ENCODE results near the gene LIME1. TPM values are rescaled to one million over a fixed set of nuclear protein-coding genes. Genes with fewer than 3 reads are reported as not detected.

The LIME1 gene
- total RNA-seq, 2 experiments from 2014 or later: 149 to 165 TPM

- H3K9me3 Mint-ChIP-seq: no peaks in the 10 kb centered on the region
- Histone ChIP-seq H3K4me1 (ENCODE audit: insufficient read depth, low read length) (peaks cover 8% of the 10 kb centered on the region), H3K27me3 (ENCODE audit: control insufficient read depth in 1 of 2, insufficient read depth in 2 of 2, low read length in 2 of 2) (no peaks in the 10 kb centered on the region), H3K4me3 (ENCODE audit: low read length) (no peak overlapping the region), H3K36me3 (ENCODE audit: insufficient read depth, low read length) (no peaks in the 10 kb centered on the region), H3K9me3 (ENCODE audit: control insufficient read depth in 1 of 2, insufficient read depth in 1 of 2, low read length in 2 of 2) (no peaks in the 10 kb centered on the region), H3K27ac (ENCODE audit: low read depth in 1 of 2, low read length in 2 of 2) (no peak overlapping the region)
- ChIA-PET CTCF (no interaction called here), POLR2A (no interaction called here)
- TF ChIP-seq CTCF (IDR thresholded peaks at IDR 0.05): no peak
- intact Hi-C loops (cut with DNase I, micrococcal nuclease): loop anchor here (1.0 to 10.0 kb wide), 5 partner anchors 75 to 337 kb away; partner anchors contain the start of genes ABHD16B (in 1 of the 2) and SAMD10 (in 1 of the 2)
- no peak overlapping the region for H3K4me3 Mint-ChIP-seq
- no peak overlapping the region for H3K27ac Mint-ChIP-seq
- no peaks in the 10 kb centered on the region for H3K36me3 Mint-ChIP-seq (ENCODE audit: low read depth)
- ATAC-seq (ENCODE audit: poor library complexity) (no peak), DNase-seq (no peak)
- H3K27me3 Mint-ChIP-seq: no peaks in the 10 kb centered on the region
- H3K4me1 Mint-ChIP-seq (ENCODE audit: low read depth): peaks cover 8% of the 10 kb centered on the region
Observed at GRCh38 chr20:63787749-63788148, 51.3 kb downstream of the LIME1 start.

Other genes with a start within 250 kb of the LIME1 start
- 1 to 10 TPM in 1 of 2 experiments, under 1 TPM in 1; 0.92 to 1.1 TPM for gene EEF1A2, start 237.6 kb upstream of the LIME1 start, total RNA-seq
- gene PPDPF, start 215.9 kb upstream of the LIME1 start, total RNA-seq: 100 to 1,000 TPM; 249 to 251 TPM
- gene PTK6, start 199.3 kb upstream of the LIME1 start, total RNA-seq: under 1 TPM; 0.19 to 0.22 TPM
- gene SRMS, start 188.9 kb upstream of the LIME1 start, total RNA-seq: not detected
- 1 to 10 TPM; 1.7 to 1.8 TPM for gene FNDC11, start 182.5 kb upstream of the LIME1 start, total RNA-seq
- gene HELZ2, start 162.4 kb upstream of the LIME1 start, total RNA-seq: 10 to 100 TPM; 57.7 to 59.6 TPM
- 10 to 100 TPM; 32.9 to 34.0 TPM for gene GMEB2, start 109.6 kb upstream of the LIME1 start, total RNA-seq
- gene STMN3, start 83.2 kb upstream of the LIME1 start, total RNA-seq: 100 to 1,000 TPM; 122 to 127 TPM
- gene RTEL1, start 78.4 kb upstream of the LIME1 start, total RNA-seq: 10 to 100 TPM; 25.5 to 27.6 TPM
- gene TNFRSF6B, start 40.0 kb upstream of the LIME1 start, total RNA-seq: 1 to 10 TPM; 2.5 to 2.6 TPM
- 10 to 100 TPM; 34.5 to 35.7 TPM for gene ARFRP1, start 28.7 kb upstream of the LIME1 start, total RNA-seq
- 10 to 100 TPM; 28.2 to 33.4 TPM for gene ZGPAT, start 28.6 kb upstream of the LIME1 start, total RNA-seq
- gene SLC2A4RG, start 3.1 kb downstream of the LIME1 start, total RNA-seq: 100 to 1,000 TPM; 123 to 125 TPM
- under 1 TPM; 0.08 to 0.34 TPM for gene ZBTB46, start 94.6 kb downstream of the LIME1 start, total RNA-seq
- gene ABHD16B, start 124.8 kb downstream of the LIME1 start, total RNA-seq: not detected
- gene TPD52L2, start 128.6 kb downstream of the LIME1 start, total RNA-seq: 10 to 100 TPM; 15.1 to 15.3 TPM
- gene DNAJC5, start 158.5 kb downstream of the LIME1 start, total RNA-seq: 10 to 100 TPM; 21.4 to 22.5 TPM
- gene UCKL1, start 219.8 kb downstream of the LIME1 start, total RNA-seq: 10 to 100 TPM; 41.3 to 46.1 TPM
- 10 to 100 TPM; 22.0 to 23.3 TPM for gene ZNF512B, start 233.3 kb downstream of the LIME1 start, total RNA-seq
- 10 to 100 TPM; 12.0 to 12.1 TPM for gene SAMD10, start 243.0 kb downstream of the LIME1 start, total RNA-seq
- 10 to 100 TPM; 50.6 to 51.3 TPM for gene PRPF6, start 244.5 kb downstream of the LIME1 start, total RNA-seq